Chondrocyte (in vitro differentiated cells): ENCODE results near the gene DRGX. TPM values are rescaled to one million over a fixed set of nuclear protein-coding genes. Genes with fewer than 3 reads are reported as not detected.

Source experiments
- DNase-seq: peaks from one replicate; pipeline ENCODE4 v3.0.0; 2021; ENCODE audit warnings: mixed read lengths, low spot score
- H3K27ac Mint-ChIP-seq: one replicate; pipeline ENCODE4 v1.8.0; 2021; ENCODE audit warnings: mild to moderate bottlenecking, moderate library complexity, mixed read lengths; ENCODE audit not compliant: unreplicated experiment
- H3K27me3 Mint-ChIP-seq: 2 replicates; pipeline ENCODE4 v1.8.0; 2021; ENCODE audit warnings: low read depth, mixed read lengths
- H3K36me3 Mint-ChIP-seq: 2 replicates; pipeline ENCODE4 v1.8.0; 2021; ENCODE audit warnings: low read depth, mixed read lengths
- H3K4me1 Mint-ChIP-seq: 2 replicates; pipeline ENCODE4 v1.8.0; 2021; ENCODE audit warnings: low read depth, mild to moderate bottlenecking, mixed read lengths
- H3K4me3 Mint-ChIP-seq: one replicate; pipeline ENCODE4 v1.8.0; 2021; ENCODE audit warnings: mild to moderate bottlenecking, moderate library complexity, mixed read lengths; ENCODE audit not compliant: unreplicated experiment
- H3K9me3 Mint-ChIP-seq: 2 replicates; pipeline ENCODE4 v1.8.0; 2021; ENCODE audit warnings: low read depth, mixed read lengths
- total RNA-seq: library from RNA; stranded (reverse); gene quantifications from 3 replicates; pipeline ENCODE4 v1.2.1, GENCODE V29; 2021
- TF ChIP-seq, protein P1 (sequence below): fragments of 200-600 bp; sonication (generic); IDR thresholded peaks from 2 replicates; pipeline ENCODE4 v1.5.0; 2021; ENCODE audit warnings: antibody characterized with exemption, mild to moderate bottlenecking, moderate library complexity

The DRGX gene
- total RNA-seq, 1 donor from 2014 or later: not detected

DNA sequence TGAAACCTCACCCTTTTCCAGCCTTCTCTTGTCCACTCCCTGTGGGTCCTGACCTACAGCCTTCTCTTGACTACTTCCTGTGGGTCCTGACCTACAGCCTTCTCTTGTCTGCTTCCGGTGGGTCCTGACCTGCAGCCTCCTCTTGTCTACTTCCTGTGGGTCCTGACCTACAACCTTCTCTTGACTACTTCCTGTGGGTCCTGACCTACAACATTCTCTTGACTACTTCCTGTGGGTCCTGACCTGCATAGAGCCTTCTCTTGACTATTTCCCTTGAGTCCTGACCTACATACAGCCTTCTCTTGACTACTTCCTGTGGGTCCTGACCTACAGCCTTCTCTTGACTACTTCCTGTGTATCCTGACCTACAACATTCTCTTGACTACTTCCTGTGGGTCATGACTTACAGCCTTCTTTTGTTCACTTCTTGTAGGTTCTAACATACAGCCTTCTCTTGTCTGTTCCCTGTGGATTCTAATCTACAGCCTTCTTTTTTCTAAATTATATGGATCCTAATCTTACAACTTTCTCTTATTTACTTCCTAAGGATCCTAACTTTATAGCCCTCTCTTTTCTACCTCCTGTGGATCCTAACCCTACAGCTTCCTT, 60.4 kb downstream of the DRGX start:
- Mint-ChIP-seq H3K36me3 (no peaks in the 10 kb centered on the region), H3K9me3 (peaks cover 4% of the 10 kb centered on the region), H3K27ac (no peak overlapping the region), H3K4me1 (no peaks in the 10 kb centered on the region), H3K27me3 (peaks cover 4% of the 10 kb centered on the region), H3K4me3 (no peak overlapping the region)
- TF ChIP-seq, protein P1, sequence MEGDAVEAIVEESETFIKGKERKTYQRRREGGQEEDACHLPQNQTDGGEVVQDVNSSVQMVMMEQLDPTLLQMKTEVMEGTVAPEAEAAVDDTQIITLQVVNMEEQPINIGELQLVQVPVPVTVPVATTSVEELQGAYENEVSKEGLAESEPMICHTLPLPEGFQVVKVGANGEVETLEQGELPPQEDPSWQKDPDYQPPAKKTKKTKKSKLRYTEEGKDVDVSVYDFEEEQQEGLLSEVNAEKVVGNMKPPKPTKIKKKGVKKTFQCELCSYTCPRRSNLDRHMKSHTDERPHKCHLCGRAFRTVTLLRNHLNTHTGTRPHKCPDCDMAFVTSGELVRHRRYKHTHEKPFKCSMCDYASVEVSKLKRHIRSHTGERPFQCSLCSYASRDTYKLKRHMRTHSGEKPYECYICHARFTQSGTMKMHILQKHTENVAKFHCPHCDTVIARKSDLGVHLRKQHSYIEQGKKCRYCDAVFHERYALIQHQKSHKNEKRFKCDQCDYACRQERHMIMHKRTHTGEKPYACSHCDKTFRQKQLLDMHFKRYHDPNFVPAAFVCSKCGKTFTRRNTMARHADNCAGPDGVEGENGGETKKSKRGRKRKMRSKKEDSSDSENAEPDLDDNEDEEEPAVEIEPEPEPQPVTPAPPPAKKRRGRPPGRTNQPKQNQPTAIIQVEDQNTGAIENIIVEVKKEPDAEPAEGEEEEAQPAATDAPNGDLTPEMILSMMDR: no peak
- no peak for DNase-seq

DNA sequence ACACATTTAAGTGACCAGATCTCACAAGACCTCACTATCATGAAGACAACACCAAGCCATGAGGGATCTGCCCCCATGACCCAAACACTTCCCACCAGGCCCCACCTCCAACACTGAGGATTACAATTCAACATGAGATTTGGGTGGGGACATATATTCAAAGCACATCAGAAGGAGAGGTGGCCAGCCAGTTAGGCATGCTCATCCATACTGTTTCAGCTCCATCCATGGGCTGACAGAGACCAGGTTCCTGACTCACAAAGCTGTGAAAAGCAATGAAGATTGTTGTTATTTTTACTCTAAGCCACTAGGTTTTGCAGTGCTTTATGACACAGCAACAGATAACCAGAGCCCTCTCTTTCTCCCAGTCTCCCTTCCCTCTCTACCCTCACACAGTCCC, 60.9 kb downstream of the DRGX start:
- Mint-ChIP-seq H3K36me3 (no peaks in the 10 kb centered on the region), H3K27ac (no peak overlapping the region), H3K4me1 (no peaks in the 10 kb centered on the region), H3K27me3 (peaks cover 4% of the 10 kb centered on the region), H3K4me3 (no peak overlapping the region), H3K9me3 (peaks cover 4% of the 10 kb centered on the region)
- DNase-seq: no peak
- TF ChIP-seq, protein P1: no peak

DNA sequence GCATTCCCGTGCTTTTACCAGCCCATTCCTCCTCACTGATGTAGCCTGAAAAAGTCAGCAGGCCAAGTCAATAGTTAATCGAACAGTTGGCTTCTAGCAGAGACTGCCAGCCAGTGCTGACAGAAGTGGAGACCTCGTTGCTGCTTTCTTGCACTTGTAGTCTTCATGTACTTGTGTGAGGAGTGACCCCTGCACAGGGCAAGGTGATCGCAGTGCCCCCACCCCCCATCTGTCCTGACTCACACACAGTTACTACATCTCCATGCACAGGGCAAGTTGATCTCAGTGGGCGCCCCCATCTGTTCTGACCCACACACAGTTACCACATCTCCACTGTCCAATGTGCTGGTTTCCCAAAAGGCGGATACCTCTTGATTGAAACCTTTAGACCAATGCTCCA, 62.7 kb downstream of the DRGX start:
- H3K27ac Mint-ChIP-seq: no peak overlapping the region
- no peaks in the 10 kb centered on the region for H3K36me3 Mint-ChIP-seq
- peaks cover 4% of the 10 kb centered on the region for H3K9me3 Mint-ChIP-seq
- no peak for DNase-seq
- H3K4me3 Mint-ChIP-seq: no peak overlapping the region
- TF ChIP-seq, protein P1: no peak
- H3K4me1 Mint-ChIP-seq: no peaks in the 10 kb centered on the region
- H3K27me3 Mint-ChIP-seq: peaks cover 4% of the 10 kb centered on the region

DNA sequence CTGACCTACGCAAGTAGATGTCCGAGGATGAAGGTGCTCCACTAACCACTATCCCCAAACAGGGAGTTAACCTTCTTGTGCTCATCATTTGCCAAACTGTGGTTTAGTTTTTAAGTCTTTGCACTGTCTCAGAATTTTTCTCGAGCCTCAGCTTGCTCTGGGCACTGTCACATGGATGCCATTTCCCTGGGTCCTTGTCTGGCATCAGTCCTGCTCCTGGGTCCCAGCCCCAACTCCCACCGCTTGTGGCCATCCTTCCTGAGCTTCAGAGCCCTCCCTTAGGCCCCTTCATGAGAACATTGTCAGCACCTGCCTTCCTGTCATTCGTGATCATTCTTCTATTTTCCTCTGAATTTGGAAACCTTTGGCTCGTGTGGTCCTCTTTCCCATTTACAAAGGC, 63.1 kb downstream of the DRGX start:
- Mint-ChIP-seq H3K36me3 (no peaks in the 10 kb centered on the region), H3K27me3 (peaks cover 4% of the 10 kb centered on the region), H3K27ac (no peak overlapping the region), H3K4me1 (no peaks in the 10 kb centered on the region), H3K9me3 (peaks cover 4% of the 10 kb centered on the region), H3K4me3 (no peak overlapping the region)
- no peak for DNase-seq
- TF ChIP-seq, protein P1: no peak

DNA sequence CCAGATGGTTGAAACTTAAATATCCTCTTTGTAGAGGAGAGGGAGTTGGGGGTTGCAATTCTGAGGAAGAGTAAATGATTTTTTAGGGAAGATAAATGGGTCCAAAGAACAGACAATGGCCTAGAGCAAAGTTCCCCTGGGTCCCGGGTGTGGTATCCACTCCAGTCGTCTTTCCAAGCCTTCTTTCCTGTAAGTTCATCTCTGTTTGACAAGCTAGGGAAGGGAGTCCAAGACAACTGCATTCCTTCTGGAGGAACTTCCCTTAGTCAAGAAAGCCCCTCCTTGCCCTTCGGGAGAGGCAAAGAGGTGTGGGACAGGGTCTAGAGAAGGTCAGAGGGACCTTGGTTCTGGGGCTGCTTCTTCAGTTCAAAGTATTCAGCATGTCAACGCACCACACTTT, 63.6 kb downstream of the DRGX start:
- TF ChIP-seq, protein P1: no peak
- H3K27ac Mint-ChIP-seq: no peak overlapping the region
- DNase-seq: no peak
- peaks cover 4% of the 10 kb centered on the region for H3K9me3 Mint-ChIP-seq
- H3K4me3 Mint-ChIP-seq: no peak overlapping the region
- peaks cover 3% of the 10 kb centered on the region for H3K27me3 Mint-ChIP-seq
- H3K4me1 Mint-ChIP-seq: no peaks in the 10 kb centered on the region
- H3K36me3 Mint-ChIP-seq: no peaks in the 10 kb centered on the region
